Mesodermal cell (in vitro differentiated cells): Measurements from ENCODE around the gene TCF7L1.
A peak's percentile ranks its signal among the peaks of the same experiment; 100 is the strongest.
"Not testable (repeated sequence)": the region's sequence is repeated elsewhere in the genome, so short reads cannot be mapped to it uniquely, and the experiment has no call there.

Experiments used
- H3K27ac ChIP-seq: 2 replicates; pipeline ENCODE4 v1.7.0; 2013; ENCODE audit warnings: mild to moderate bottlenecking, low read depth, low read length, moderate library complexity; ENCODE audit not compliant: severe bottlenecking
- H3K36me3 ChIP-seq: 2 replicates; pipeline ENCODE4 v1.7.1; 2013; ENCODE audit warnings: mild to moderate bottlenecking, low read length, moderate library complexity; ENCODE audit not compliant: control insufficient read depth, insufficient read depth
- H3K4me1 ChIP-seq: one replicate; pipeline ENCODE4 v1.7.1; 2013; ENCODE audit warnings: mild to moderate bottlenecking, low read length; ENCODE audit not compliant: insufficient read depth, control insufficient read depth, poor library complexity, severe bottlenecking
- H3K4me3 ChIP-seq: 2 replicates; pipeline ENCODE4 v1.7.0; 2013; ENCODE audit warnings: low read length, control low read depth, mild to moderate bottlenecking; ENCODE audit not compliant: insufficient read depth, poor library complexity, severe bottlenecking; ENCODE audit errors: extremely low read depth
- H3K9me3 ChIP-seq: 2 replicates; pipeline ENCODE4 v1.7.1; 2013; ENCODE audit warnings: mild to moderate bottlenecking, low read length, moderate library complexity; ENCODE audit not compliant: control insufficient read depth
- WGBS, 2 experiments: methylation state at CpG; one replicate each; pipeline ENCODE4 v1.1.5; 2013; ENCODE audit warnings: missing lambda C conversion rate in 2 of 2; ENCODE audit not compliant: insufficient coverage in 2 of 2; 5-methylcytosine and 5-hydroxymethylcytosine counted together

The TCF7L1 gene

DNA sequence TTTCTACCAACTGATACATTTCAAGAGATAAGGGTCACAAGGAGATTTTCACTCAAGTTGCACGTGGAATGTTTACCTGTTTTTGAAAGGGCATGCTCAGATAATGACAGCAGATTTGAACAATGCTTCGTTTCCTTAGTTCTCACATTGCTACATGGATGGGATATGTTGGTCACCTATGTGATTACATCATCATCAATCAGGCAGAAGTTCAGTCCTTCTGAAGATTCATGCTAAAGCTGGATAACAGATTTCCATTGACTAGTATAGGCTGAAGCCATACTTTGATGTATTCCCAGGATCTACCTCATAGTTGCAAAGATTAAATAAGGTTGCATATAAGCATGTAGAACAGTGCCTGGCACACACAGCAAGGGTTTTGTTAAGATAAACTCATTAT lies 19.7 kb downstream of the TCF7L1 start:
- peaks cover 16% of the 10 kb centered on the region for H3K36me3 ChIP-seq
- 100% methylated on average over 2 of the region's 2 CpGs; no CpG with 5 or more reads in 1 of the 2 experiments for WGBS, 2 experiments
- H3K9me3 ChIP-seq, result no peaks in the 10 kb centered on the region
- H3K4me3 ChIP-seq, result no peak overlapping the region
- H3K4me1 ChIP-seq, result peaks cover 17% of the 10 kb centered on the region
- H3K27ac ChIP-seq, result no peak overlapping the region

DNA sequence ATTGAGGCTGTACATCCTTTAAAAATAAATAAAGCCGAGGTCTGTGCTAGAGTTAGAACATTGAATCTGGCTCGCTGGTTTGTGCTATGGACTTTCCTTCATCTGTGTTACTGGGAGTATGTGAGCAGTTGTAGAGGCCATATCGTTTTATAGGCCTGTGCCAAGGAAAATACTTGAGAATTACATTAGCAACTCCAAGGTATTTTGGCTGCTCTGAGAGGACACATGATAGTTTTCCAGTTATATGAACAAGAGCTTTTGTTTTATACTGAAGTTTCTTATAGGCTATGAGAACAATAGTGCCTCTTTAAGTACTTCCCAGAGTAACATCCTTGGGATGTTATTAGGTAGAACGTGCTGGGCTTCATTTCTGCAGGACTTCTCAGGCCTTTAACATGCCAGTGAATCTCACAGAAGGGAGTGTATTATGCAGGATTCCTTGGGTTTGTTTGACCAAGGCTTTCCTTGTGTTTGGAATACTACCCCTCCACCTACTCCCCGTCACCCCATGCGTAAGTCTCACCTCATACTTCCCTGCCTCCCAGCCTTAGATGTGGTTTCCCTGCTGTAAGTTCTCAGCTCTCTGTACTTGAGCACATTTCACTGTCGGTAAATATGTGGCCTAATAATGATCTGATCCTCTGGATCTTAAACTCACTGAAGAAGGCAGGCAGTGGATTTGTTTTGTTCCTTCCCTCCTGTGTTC lies 21.0 kb downstream of the TCF7L1 start:
- H3K4me3 ChIP-seq, result no peak overlapping the region
- H3K4me1 ChIP-seq, result peaks cover 25% of the 10 kb centered on the region
- no peak overlapping the region for H3K27ac ChIP-seq
- 90 to 94% methylated on average over 4 to 6 of the region's 7 CpGs for WGBS, 2 experiments
- peaks cover 13% of the 10 kb centered on the region for H3K36me3 ChIP-seq
- H3K9me3 ChIP-seq, result no peaks in the 10 kb centered on the region

DNA sequence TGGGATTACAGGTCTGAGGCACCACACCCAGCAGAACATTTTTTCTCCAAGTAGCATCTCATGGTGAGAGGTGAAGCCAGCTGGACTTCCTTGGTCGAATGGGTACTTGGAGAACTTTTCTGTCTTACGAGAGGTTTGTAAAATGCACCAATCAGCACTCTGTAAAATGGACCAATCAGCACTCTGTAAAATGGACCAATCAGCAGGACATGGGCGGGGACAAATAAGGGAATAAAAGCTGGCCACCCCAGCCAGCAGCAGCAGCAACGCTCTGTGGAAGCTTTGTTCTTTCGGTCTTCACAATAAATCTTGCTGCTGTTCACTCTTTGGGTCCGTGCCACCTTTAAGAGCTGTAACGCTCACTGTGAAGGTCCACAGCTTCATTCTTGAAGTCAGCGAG lies 21.9 kb downstream of the TCF7L1 start:
- not testable (repeated sequence) for H3K4me3 ChIP-seq, H3K36me3 ChIP-seq, H3K9me3 ChIP-seq, H3K27ac ChIP-seq
- peaks cover 25% of the 10 kb centered on the region for H3K4me1 ChIP-seq
- WGBS, 2 experiments, result 97 to 98% methylated on average over 6 to 7 of the region's 8 CpGs

DNA sequence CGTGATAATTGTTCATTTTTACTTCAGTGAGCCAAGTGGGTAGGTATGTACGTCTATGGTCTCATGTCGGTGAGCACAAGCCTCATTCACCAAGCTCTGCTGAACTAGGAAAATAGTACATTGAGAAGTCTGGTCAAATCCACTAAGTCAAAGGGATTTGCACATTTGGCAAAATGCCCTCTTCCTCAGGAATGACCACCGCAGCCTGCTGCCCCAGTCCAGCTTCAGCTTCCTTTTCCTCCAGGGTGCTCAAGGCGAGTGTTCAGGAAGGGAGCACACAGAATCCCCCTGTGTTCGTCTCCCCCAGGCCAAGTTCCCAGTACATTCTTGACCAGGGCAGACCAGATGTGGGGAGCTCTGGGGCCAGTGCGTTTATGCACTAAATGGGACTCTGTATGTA lies 23.0 kb downstream of the TCF7L1 start:
- Histone ChIP-seq H3K4me1 (peaks cover 22% of the 10 kb centered on the region), H3K27ac (no peak overlapping the region), H3K4me3 (no peak overlapping the region), H3K36me3 (peaks cover 10% of the 10 kb centered on the region), H3K9me3 (no peaks in the 10 kb centered on the region)
- 100% methylated on average over 3 to 4 of the region's 7 CpGs for WGBS, 2 experiments

DNA sequence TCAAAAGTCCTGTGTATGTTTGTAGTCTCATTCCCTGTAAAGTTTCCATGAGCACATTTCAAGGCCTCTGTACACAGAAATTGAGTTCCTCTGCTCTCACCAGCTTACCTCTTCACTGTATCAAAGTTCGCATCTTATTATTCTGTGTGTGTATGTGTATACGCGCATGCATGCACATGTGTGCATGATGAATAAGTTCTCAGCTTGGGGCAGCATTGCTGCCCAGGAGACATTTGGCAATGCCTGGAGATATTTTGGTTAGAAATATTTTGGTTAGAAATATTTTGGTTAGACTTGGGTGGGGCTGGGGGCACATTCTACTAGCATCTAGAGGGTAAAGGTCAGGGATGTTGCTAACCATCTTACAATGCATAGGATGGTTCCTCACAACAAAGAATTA lies 23.4 kb downstream of the TCF7L1 start:
- Histone ChIP-seq H3K9me3 (no peaks in the 10 kb centered on the region), H3K36me3 (peaks cover 10% of the 10 kb centered on the region), H3K27ac (no peak overlapping the region), H3K4me3 (no peak overlapping the region), H3K4me1 (peaks cover 22% of the 10 kb centered on the region)
- 100% methylated on average over 2 of the region's 3 CpGs for WGBS, 2 experiments

DNA sequence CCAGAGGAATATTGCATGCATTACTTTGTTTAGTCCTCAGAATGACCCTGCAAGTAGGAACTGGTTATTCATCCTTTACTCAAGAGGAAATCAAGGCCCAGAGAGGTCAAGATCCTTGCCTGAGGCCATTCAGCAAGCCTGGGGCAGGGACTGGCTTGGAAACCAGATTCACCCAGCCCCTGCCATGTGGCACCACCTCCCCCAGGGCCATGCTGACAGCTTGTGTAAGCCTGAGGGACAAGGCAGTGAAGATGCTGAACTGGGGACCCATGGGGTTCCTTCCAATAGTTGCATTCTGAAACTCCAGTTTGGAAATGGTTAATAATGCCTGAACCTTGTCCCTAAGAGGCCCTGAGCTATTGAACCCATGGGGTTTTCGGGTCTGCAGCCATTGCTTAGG lies 24.2 kb downstream of the TCF7L1 start:
- Histone ChIP-seq H3K4me1 (peaks cover 26% of the 10 kb centered on the region), H3K36me3 (peaks cover 10% of the 10 kb centered on the region), H3K4me3 (no peak overlapping the region), H3K27ac (no peak overlapping the region), H3K9me3 (no peaks in the 10 kb centered on the region)
- WGBS, 2 experiments, result 88% methylated on average over 1 of the region's 1 CpG; no CpG with 5 or more reads in 1 of the 2 experiments

- WGBS, 2 experiments, result 90 to 95% methylated on average over 11 to 12 of the region's 14 CpGs
- Histone ChIP-seq H3K36me3 (peaks cover 6% of the 10 kb centered on the region), H3K27ac (no peak overlapping the region), H3K4me1 (peaks cover 37% of the 10 kb centered on the region), H3K4me3 (no peak overlapping the region), H3K9me3 (no peaks in the 10 kb centered on the region)
These were observed 25.5 kb downstream of the TCF7L1 start for GRCh38 chr2:85158559-85159273.

- WGBS, 2 experiments, result 91 to 95% methylated on average over 5 to 6 of the region's 6 CpGs
- Histone ChIP-seq H3K36me3 (peaks cover 3% of the 10 kb centered on the region), H3K9me3 (no peaks in the 10 kb centered on the region), H3K4me3 (no peak overlapping the region), H3K4me1 (peaks cover 42% of the 10 kb centered on the region), H3K27ac (no peak overlapping the region)
These were observed 26.4 kb downstream of the TCF7L1 start for GRCh38 chr2:85159589-85159988.

GRCh38 chr2:85160966-85161960 lies 28.1 kb downstream of the TCF7L1 start:
- Histone ChIP-seq H3K4me3 (no peak overlapping the region), H3K36me3 (no peaks in the 10 kb centered on the region), H3K9me3 (no peaks in the 10 kb centered on the region), H3K4me1 (peaks cover 46% of the 10 kb centered on the region), H3K27ac (no peak overlapping the region)
- WGBS, 2 experiments, result 81 to 84% methylated on average over 18 of the region's 18 CpGs

DNA sequence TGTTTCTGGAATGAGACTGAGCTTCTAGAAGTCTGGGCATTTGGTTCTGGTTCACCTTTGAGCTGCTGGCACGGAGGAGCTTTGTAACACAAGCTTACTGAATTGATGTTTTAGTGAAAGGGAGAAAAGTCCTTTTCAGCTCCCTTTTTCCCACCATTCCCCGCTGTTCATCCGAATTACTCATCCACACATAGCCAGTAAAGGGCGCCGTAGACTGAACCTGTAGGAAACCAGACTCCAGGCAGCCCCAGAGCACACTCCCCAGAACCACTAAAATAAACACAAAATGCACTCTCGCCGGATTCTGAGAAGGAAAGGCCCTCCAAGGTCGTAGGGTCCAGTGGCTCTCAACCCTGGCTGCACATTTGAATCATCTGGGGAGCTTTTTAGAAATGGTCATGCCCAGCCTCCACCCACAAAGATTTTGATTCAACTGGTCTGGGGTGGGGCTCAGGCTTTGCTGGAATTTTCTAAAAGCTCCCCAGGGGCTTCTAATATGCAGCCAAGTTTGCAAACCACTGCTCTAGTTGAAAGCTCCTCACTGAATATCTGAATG lies 29.6 kb downstream of the TCF7L1 start:
- Histone ChIP-seq H3K36me3 (peaks cover 11% of the 10 kb centered on the region), H3K9me3 (no peaks in the 10 kb centered on the region), H3K27ac (peak overlapping the region; percentile 62), H3K4me3 (no peak overlapping the region), H3K4me1 (peaks cover 44% of the 10 kb centered on the region)
- WGBS, 2 experiments, result 62 to 81% methylated on average over 5 to 7 of the region's 8 CpGs
